CD4-positive, CD25-positive, alpha-beta regulatory T cell (primary cell): ENCODE data around the gene MOK. TPM values are rescaled to one million over a fixed set of nuclear protein-coding genes. Genes with fewer than 3 reads are reported as not detected.

ENCODE experiments used
- ATAC-seq, 2 donors: fragments of 150-1000 bp; cut with Tn5 transposase; one replicate each; pipeline ENCODE4 v1.10.0; 2021; ENCODE audit warnings: low read depth in 2 of 2, moderate number of reproducible peaks in 2 of 2, moderate library complexity in 1 of 2
- DNase-seq, 3 donors: peaks; one replicate each; pipeline versions ENCODE4 v3.0.0 to v3.0.0-alpha.2; 2012 to 2022; ENCODE audit warnings: mixed read lengths in 1 of 3
- H3K27ac ChIP-seq: one replicate; pipeline ENCODE4 v1.7.0; 2013; ENCODE audit warnings: mild to moderate bottlenecking, low read length; ENCODE audit not compliant: insufficient read depth, poor library complexity, severe bottlenecking
- H3K27me3 ChIP-seq: one replicate; pipeline ENCODE4 v1.7.0; 2013; ENCODE audit warnings: low read length; ENCODE audit not compliant: control insufficient read depth, insufficient read depth
- H3K36me3 ChIP-seq: one replicate; pipeline ENCODE4 v1.7.0; 2013; ENCODE audit warnings: mild to moderate bottlenecking, low read length, moderate library complexity; ENCODE audit not compliant: control insufficient read depth, insufficient read depth
- H3K4me1 ChIP-seq: 2 replicates; pipeline ENCODE4 v1.7.0; 2013; ENCODE audit warnings: mild to moderate bottlenecking, low read length; ENCODE audit not compliant: insufficient read depth, control insufficient read depth, poor library complexity, severe bottlenecking
- H3K4me3 ChIP-seq: one replicate; pipeline ENCODE4 v1.7.0; 2013; ENCODE audit warnings: low read depth, mild to moderate bottlenecking, low read length, moderate library complexity
- H3K9me3 ChIP-seq, 2 experiments: 1 replicate in 1 of 2; 2 replicates in 1 of 2; pipeline ENCODE4 v1.7.0; 2013; ENCODE audit warnings: low read length in 2 of 2, mild to moderate bottlenecking in 1 of 2, moderate library complexity in 1 of 2; ENCODE audit not compliant: control insufficient read depth in 2 of 2
- H3K27ac Mint-ChIP-seq, 3 donors: one replicate each; pipeline ENCODE4 v1.8.0; 2020 to 2022; ENCODE audit warnings: mild to moderate bottlenecking in 3 of 3, mixed read lengths in 3 of 3, moderate library complexity in 2 of 3
- H3K27me3 Mint-ChIP-seq: one replicate; pipeline ENCODE4 v1.8.0; 2022; ENCODE audit warnings: mild to moderate bottlenecking, mixed read lengths
- H3K36me3 Mint-ChIP-seq: one replicate; pipeline ENCODE4 v1.8.0; 2020; ENCODE audit warnings: mixed read lengths
- H3K4me1 Mint-ChIP-seq, 4 donors: one replicate each; pipeline ENCODE4 v1.8.0; 2020 to 2022; ENCODE audit warnings: mixed read lengths in 4 of 4, mild to moderate bottlenecking in 1 of 4
- H3K4me3 Mint-ChIP-seq, 4 donors: one replicate each; pipeline ENCODE4 v1.8.0; 2020 to 2022; ENCODE audit warnings: mild to moderate bottlenecking in 4 of 4, mixed read lengths in 4 of 4, moderate library complexity in 3 of 4
- H3K9me3 Mint-ChIP-seq, 7 donors: one replicate each; pipeline ENCODE4 v1.8.0; 2020 to 2022; ENCODE audit warnings: mixed read lengths in 7 of 7, mild to moderate bottlenecking in 3 of 7, moderate library complexity in 2 of 7
- polyA plus RNA-seq, 4 donors: library from polyadenylated mRNA; unstranded; fragments of 300-500 nt; fragmentation: Illumina TruSeq; gene quantifications; one replicate each; pipeline ENCODE4 v1.2.3, GENCODE V29; 2021
- total RNA-seq: library from RNA; stranded (reverse); gene quantifications from one replicate; pipeline ENCODE4 v1.2.3, GENCODE V29; 2022

The MOK gene
- total and polyA plus RNA-seq, 5 donors from 2014 or later = 0.73 to 1.4 (median 0.96) TPM; not detected in 1

DNA sequence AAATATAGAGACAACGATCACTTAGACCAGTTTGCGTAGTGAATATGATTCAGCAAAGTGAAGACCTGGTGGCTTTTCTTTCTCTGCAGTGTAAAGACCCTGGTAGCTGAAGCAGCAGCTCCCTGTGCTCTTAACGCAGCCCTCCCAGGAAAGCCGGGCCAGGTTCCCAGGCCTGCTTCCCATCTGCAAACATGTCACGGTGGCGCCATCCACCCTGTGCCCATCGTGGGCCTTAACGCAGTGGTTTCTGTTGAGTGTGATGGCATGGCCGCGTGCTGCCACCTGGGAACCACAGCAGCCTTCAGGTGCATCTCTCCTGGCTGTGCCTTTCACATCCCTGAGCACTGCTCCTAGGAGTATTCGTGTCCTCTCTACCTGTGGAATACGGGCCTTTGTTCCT lies 93.7 kb downstream of the MOK start:
- peaks cover 58% of the 10 kb centered on the region for H3K36me3 ChIP-seq
- ATAC-seq (no peak), DNase-seq (no peak)
- no peak overlapping the region for H3K27ac ChIP-seq
- no peaks in the 10 kb centered on the region for H3K4me1 ChIP-seq
- Mint-ChIP-seq H3K9me3 (no peaks in the 10 kb centered on the region), H3K4me1 (peaks cover 0 to 4% (median 0%) of the 10 kb centered on the region in 4 donors), H3K4me3 (no peak overlapping the region), H3K27ac (no peak overlapping the region), H3K36me3 (peaks cover 22% of the 10 kb centered on the region), H3K27me3 (no peaks in the 10 kb centered on the region)
- H3K9me3 ChIP-seq = no peaks in the 10 kb centered on the region
- H3K27me3 ChIP-seq = no peaks in the 10 kb centered on the region
- H3K4me3 ChIP-seq = no peak overlapping the region

DNA sequence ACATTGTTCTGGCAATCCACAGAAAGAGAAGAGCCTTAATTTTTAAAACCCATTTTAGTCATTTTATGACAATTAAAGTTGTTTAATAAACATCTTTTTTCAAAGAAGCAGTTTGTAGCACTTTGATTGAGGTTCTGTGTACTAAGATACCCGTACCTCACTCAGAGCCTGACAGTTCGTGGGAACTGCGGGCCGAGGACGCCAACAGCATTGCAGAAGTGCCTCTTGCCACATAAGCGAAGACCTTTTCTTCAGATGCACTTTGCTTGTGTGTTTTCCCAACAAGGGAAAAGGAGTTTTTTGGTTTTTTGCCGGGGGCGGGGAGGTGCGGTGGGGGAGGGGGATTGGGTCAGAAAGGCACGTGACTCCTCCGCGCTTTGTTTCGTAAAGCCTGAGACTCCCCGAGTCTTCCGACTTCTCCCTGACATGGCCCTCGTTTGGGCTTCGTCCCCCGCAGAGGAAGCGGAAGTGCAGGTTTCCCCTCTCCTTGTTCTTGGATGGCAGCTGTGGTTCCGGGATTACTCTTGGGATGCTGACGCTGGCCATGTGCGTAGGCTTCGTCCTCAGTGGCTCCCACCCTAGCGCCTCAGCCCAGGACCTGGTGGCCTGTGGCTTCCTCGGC lies 94.4 kb downstream of the MOK start:
- H3K27me3 Mint-ChIP-seq = no peaks in the 10 kb centered on the region
- no peaks in the 10 kb centered on the region for H3K27me3 ChIP-seq
- ATAC-seq (no peak), DNase-seq (no peak)
- no peaks in the 10 kb centered on the region for H3K4me1 ChIP-seq
- H3K27ac ChIP-seq = no peak overlapping the region
- H3K4me1 Mint-ChIP-seq = peaks cover 0 to 4% (median 0%) of the 10 kb centered on the region in 4 donors
- no peaks in the 10 kb centered on the region for H3K9me3 ChIP-seq
- H3K4me3 Mint-ChIP-seq = no peak overlapping the region
- no peak overlapping the region for H3K27ac Mint-ChIP-seq
- H3K9me3 Mint-ChIP-seq = no peaks in the 10 kb centered on the region
- peaks cover 23% of the 10 kb centered on the region for H3K36me3 Mint-ChIP-seq
- peaks cover 62% of the 10 kb centered on the region for H3K36me3 ChIP-seq
- H3K4me3 ChIP-seq = no peak overlapping the region

DNA sequence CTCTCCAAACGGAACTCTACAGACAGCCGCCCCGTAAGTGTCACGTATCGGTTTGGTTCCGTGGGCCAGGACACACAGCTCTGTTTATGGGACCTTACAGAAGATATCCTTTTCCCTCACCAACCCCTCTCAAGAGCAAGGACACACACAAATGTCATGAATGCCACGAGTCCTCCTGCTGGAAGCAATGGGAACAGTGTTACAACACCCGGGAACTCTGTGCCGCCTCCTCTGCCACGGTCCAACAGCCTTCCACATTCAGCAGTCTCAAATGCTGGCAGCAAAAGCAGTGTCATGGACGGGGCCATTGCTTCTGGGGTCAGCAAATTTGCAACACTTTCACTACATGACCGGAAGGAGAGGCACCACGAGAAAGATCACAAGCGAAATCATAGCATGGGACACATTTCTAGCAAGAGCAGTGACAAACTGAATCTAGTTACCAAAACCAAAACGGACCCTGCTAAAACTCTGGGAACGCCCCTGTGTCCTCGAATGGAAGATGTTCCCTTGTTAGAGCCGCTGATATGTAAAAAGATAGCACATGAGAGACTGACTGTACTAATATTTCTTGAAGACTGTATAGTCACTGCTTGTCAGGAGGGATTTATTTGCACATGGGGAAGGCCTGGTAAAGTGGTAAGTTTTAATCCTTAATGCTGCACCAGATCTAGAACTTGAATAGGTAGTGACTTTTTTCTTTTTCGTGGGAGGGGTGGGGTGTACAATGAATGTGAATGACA lies 95.6 kb downstream of the MOK start:
- peaks cover 73% of the 10 kb centered on the region for H3K36me3 ChIP-seq
- H3K4me3 ChIP-seq = no peak overlapping the region
- Mint-ChIP-seq H3K27me3 (no peaks in the 10 kb centered on the region), H3K4me3 (no peak overlapping the region), H3K27ac (no peak overlapping the region), H3K9me3 (no peaks in the 10 kb centered on the region), H3K36me3 (peaks cover 30% of the 10 kb centered on the region), H3K4me1 (peaks cover 0 to 5% (median under 1%) of the 10 kb centered on the region in 4 donors)
- H3K27me3 ChIP-seq = no peaks in the 10 kb centered on the region
- ATAC-seq (no peak), DNase-seq (no peak)
- no peaks in the 10 kb centered on the region for H3K9me3 ChIP-seq
- H3K27ac ChIP-seq = no peak overlapping the region
- H3K4me1 ChIP-seq = no peaks in the 10 kb centered on the region

GRCh38 chr14:102208741-102209140 lies 96.2 kb downstream of the MOK start:
- Histone ChIP-seq H3K9me3 (no peaks in the 10 kb centered on the region), H3K27ac (no peak overlapping the region), H3K4me3 (no peak overlapping the region), H3K4me1 (no peaks in the 10 kb centered on the region), H3K36me3 (peaks cover 76% of the 10 kb centered on the region), H3K27me3 (no peaks in the 10 kb centered on the region)
- Mint-ChIP-seq H3K4me3 (no peak overlapping the region), H3K9me3 (no peaks in the 10 kb centered on the region), H3K27me3 (no peaks in the 10 kb centered on the region), H3K36me3 (peaks cover 36% of the 10 kb centered on the region), H3K4me1 (peaks cover 0 to 7% (median 3%) of the 10 kb centered on the region in 4 donors), H3K27ac (no peak overlapping the region)
- ATAC-seq (no peak), DNase-seq (no peak)

DNA sequence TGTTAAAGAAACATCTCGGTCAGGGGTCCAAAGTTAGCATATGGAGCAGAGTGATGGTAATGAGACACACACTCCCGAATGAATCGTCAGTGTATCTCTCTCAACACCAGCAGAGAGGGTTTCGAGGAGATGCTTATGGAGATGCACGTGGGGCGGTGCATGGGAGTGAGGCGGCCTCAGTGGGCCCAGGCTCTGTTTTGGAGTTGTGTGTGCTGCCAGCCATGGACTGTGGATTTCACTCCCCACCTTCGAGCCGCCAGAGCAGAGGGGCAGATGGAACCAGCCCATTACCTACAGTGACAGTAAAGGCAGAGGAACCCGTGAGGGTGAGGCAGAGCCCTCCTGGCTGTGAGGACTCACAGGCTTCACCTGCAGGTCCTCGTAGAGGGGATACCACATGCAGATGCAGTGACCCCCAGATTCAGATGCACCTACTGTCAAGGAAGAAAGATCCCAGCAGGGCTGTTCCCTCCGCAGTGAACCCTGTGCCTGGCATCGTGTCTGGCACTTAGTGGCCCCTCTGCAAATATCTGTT lies 97.1 kb downstream of the MOK start:
- H3K4me3 ChIP-seq = no peak overlapping the region
- peaks cover 0 to 11% (median 3%) of the 10 kb centered on the region in 4 donors for H3K4me1 Mint-ChIP-seq
- H3K36me3 Mint-ChIP-seq = peaks cover 36% of the 10 kb centered on the region
- no peak overlapping the region for H3K27ac ChIP-seq
- no peak for ATAC-seq
- DNase-seq = no peak
- no peak overlapping the region for H3K4me3 Mint-ChIP-seq
- no peaks in the 10 kb centered on the region for H3K27me3 ChIP-seq
- H3K27ac Mint-ChIP-seq = no peak overlapping the region
- H3K36me3 ChIP-seq = peaks cover 73% of the 10 kb centered on the region
- no peaks in the 10 kb centered on the region for H3K9me3 Mint-ChIP-seq
- H3K9me3 ChIP-seq = no peaks in the 10 kb centered on the region
- no peaks in the 10 kb centered on the region for H3K4me1 ChIP-seq
- H3K27me3 Mint-ChIP-seq = no peaks in the 10 kb centered on the region

DNA sequence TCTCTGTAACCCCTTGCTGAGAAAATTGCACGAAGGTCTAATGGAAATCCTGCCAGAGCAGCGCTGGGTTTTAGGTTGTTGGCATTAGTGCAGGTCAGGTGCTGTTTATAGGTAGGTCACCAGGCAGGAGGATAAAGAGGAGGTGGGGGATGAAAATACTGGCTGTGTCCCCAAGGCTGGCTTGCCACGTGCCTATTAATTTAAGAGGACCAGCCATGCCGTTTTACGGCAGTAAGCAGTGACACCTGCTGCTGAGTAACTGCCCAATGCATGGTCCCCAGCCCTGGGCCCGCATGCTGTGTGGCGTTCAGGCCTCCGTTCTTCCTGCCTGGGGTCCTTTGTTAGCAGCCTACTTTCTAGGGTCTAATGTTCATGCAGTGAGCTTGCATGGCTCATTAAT lies 98.0 kb downstream of the MOK start:
- peaks cover 68% of the 10 kb centered on the region for H3K36me3 ChIP-seq
- H3K9me3 Mint-ChIP-seq = no peaks in the 10 kb centered on the region
- ATAC-seq = no peak

DNA sequence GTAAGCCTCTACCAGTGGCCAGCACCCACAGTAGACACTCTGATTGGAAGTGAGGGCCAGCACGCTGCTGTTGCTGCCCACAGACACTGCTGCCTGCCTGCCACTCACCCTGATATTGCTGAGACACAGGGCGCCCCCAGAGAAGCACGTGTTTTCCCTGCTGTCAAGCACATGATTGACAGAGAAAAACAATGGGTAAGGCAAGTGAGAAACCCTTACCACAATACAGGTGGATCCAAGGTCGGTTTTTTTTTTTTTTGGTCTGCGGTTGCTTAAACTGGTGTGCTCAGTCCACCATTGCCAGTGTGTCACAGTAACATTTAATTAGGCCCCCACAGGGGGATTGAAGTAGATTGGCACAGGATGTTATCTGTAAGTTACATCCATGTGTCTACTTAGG lies 99.4 kb downstream of the MOK start:
- peaks cover 10 to 28% (median 19%) of the 10 kb centered on the region in 4 donors for H3K4me1 Mint-ChIP-seq
- H3K4me3 Mint-ChIP-seq = no peak overlapping the region
- Histone ChIP-seq H3K9me3 (no peaks in the 10 kb centered on the region), H3K4me1 (peaks cover 16% of the 10 kb centered on the region), H3K4me3 (no peak overlapping the region), H3K27me3 (no peaks in the 10 kb centered on the region), H3K36me3 (peaks cover 58% of the 10 kb centered on the region), H3K27ac (no peak overlapping the region)
- H3K27me3 Mint-ChIP-seq = no peaks in the 10 kb centered on the region
- DNase-seq (no peak), ATAC-seq (no peak)
- H3K9me3 Mint-ChIP-seq = no peaks in the 10 kb centered on the region
- peaks cover 39% of the 10 kb centered on the region for H3K36me3 Mint-ChIP-seq
- no peak overlapping the region for H3K27ac Mint-ChIP-seq

More for the DNA sequence above, 98.0 kb downstream of the MOK start:
- H3K4me3 ChIP-seq = no peak overlapping the region
- H3K27ac Mint-ChIP-seq = peak overlapping the region in 1 of 3 donors; percentile 80
- H3K27me3 ChIP-seq = no peaks in the 10 kb centered on the region
- no peaks in the 10 kb centered on the region for H3K27me3 Mint-ChIP-seq
- H3K9me3 ChIP-seq = no peaks in the 10 kb centered on the region
- no peak for DNase-seq
- peaks cover 0 to 15% (median 5%) of the 10 kb centered on the region in 4 donors for H3K4me1 Mint-ChIP-seq
- H3K4me3 Mint-ChIP-seq = peak overlapping the region in 1 of 4 donors; percentile 27
- peaks cover 2% of the 10 kb centered on the region for H3K4me1 ChIP-seq
- H3K27ac ChIP-seq = no peak overlapping the region
- H3K36me3 Mint-ChIP-seq = peaks cover 36% of the 10 kb centered on the region
